Nephron progenitor cell (in vitro differentiated cells): ENCODE measurements around the gene TANK.
"Not testable (repeated sequence)": the region's sequence is repeated elsewhere in the genome, so short reads cannot be mapped to it uniquely, and the experiment has no call there.

Experiments
- DNase-seq: peaks from one replicate; pipeline ENCODE4 v3.0.0; 2021
- H3K27ac Mint-ChIP-seq: 2 replicates; pipeline ENCODE4 v1.8.0; 2021; ENCODE audit warnings: mild to moderate bottlenecking, moderate library complexity, mixed read lengths
- H3K27me3 Mint-ChIP-seq: 2 replicates; pipeline ENCODE4 v1.8.0; 2021; ENCODE audit warnings: mild to moderate bottlenecking, low read depth, mixed read lengths; ENCODE audit not compliant: poor library complexity
- H3K36me3 Mint-ChIP-seq: 2 replicates; pipeline ENCODE4 v1.8.0; 2021; ENCODE audit warnings: low read depth, mixed read lengths
- H3K4me1 Mint-ChIP-seq: 2 replicates; pipeline ENCODE4 v1.8.0; 2021; ENCODE audit warnings: mixed read lengths
- H3K4me3 Mint-ChIP-seq: 2 replicates; pipeline ENCODE4 v1.8.0; 2021; ENCODE audit warnings: mild to moderate bottlenecking, moderate library complexity, mixed read lengths
- H3K9me3 Mint-ChIP-seq: 2 replicates; pipeline ENCODE4 v1.8.0; 2021; ENCODE audit warnings: mild to moderate bottlenecking, moderate library complexity, mixed read lengths
- CTCF ChIP-seq: fragments of 200-600 bp; sonication (generic); IDR thresholded peaks from 2 replicates; pipeline ENCODE4 v1.5.0; 2021; ENCODE audit warnings: antibody characterized with exemption

Gene TANK

GRCh38 chr2:161269111-161269510 is 108.9 kb downstream of the TANK start:
- Mint-ChIP-seq H3K36me3 (no peaks in the 10 kb centered on the region), H3K4me3 (no peak overlapping the region), H3K27ac (no peak overlapping the region), H3K27me3 (no peaks in the 10 kb centered on the region), H3K4me1 (no peaks in the 10 kb centered on the region), H3K9me3 (peaks cover 9% of the 10 kb centered on the region)
- no peak for DNase-seq
- no peak for TF ChIP-seq CTCF

GRCh38 chr2:161273038-161273760 is 113.0 kb downstream of the TANK start:
- H3K27me3 Mint-ChIP-seq, result no peaks in the 10 kb centered on the region
- peaks cover 9% of the 10 kb centered on the region for H3K9me3 Mint-ChIP-seq
- no peak overlapping the region for H3K4me3 Mint-ChIP-seq
- H3K4me1 Mint-ChIP-seq, result no peaks in the 10 kb centered on the region
- no peaks in the 10 kb centered on the region for H3K36me3 Mint-ChIP-seq
- no peak overlapping the region for H3K27ac Mint-ChIP-seq
- peak; percentile 22 for DNase-seq
- peak; percentile 79 for TF ChIP-seq CTCF

- DNase-seq, H3K36me3 Mint-ChIP-seq, H3K4me3 Mint-ChIP-seq, H3K9me3 Mint-ChIP-seq, H3K4me1 Mint-ChIP-seq, H3K27ac Mint-ChIP-seq, H3K27me3 Mint-ChIP-seq: not testable (repeated sequence)
These were observed 118.5 kb downstream of the TANK start for GRCh38 chr2:161278564-161279229.

- not testable (repeated sequence) for DNase-seq, H3K4me1 Mint-ChIP-seq, H3K27ac Mint-ChIP-seq, H3K4me3 Mint-ChIP-seq, H3K27me3 Mint-ChIP-seq, H3K9me3 Mint-ChIP-seq, H3K36me3 Mint-ChIP-seq
These were observed 119.1 kb downstream of the TANK start for GRCh38 chr2:161279230-161279815.

GRCh38 chr2:161280906-161281323 is 120.7 kb downstream of the TANK start:
- peaks cover 13% of the 10 kb centered on the region for H3K9me3 Mint-ChIP-seq
- not testable (repeated sequence) for H3K4me1 Mint-ChIP-seq, H3K27me3 Mint-ChIP-seq, H3K4me3 Mint-ChIP-seq, H3K27ac Mint-ChIP-seq, H3K36me3 Mint-ChIP-seq
- peak; percentile 18 for DNase-seq

- not testable (repeated sequence) for DNase-seq, H3K4me3 Mint-ChIP-seq, H3K4me1 Mint-ChIP-seq, H3K27me3 Mint-ChIP-seq, H3K36me3 Mint-ChIP-seq, H3K27ac Mint-ChIP-seq
- H3K9me3 Mint-ChIP-seq, result peaks cover 17% of the 10 kb centered on the region
These were observed 121.5 kb downstream of the TANK start for GRCh38 chr2:161281615-161282310.

- H3K9me3 Mint-ChIP-seq, result peaks cover 18% of the 10 kb centered on the region
- H3K4me3 Mint-ChIP-seq, DNase-seq, H3K4me1 Mint-ChIP-seq, H3K27me3 Mint-ChIP-seq, H3K27ac Mint-ChIP-seq, H3K36me3 Mint-ChIP-seq: not testable (repeated sequence)
These were observed 122.0 kb downstream of the TANK start for GRCh38 chr2:161282311-161282644.

GRCh38 chr2:161283926-161284325 is 123.7 kb downstream of the TANK start:
- H3K9me3 Mint-ChIP-seq, result peaks cover 33% of the 10 kb centered on the region
- H3K27me3 Mint-ChIP-seq, result peaks cover 4% of the 10 kb centered on the region
- TF ChIP-seq CTCF, result no peak
- DNase-seq, result no peak
- peaks cover 7% of the 10 kb centered on the region for H3K36me3 Mint-ChIP-seq
- no peaks in the 10 kb centered on the region for H3K4me1 Mint-ChIP-seq
- H3K27ac Mint-ChIP-seq, result no peak overlapping the region
- no peak overlapping the region for H3K4me3 Mint-ChIP-seq
